ENCODE results near the gene PIEZO2. TPM values are rescaled to one million over a fixed set of nuclear protein-coding genes. Genes with fewer than 3 reads are reported as not detected.

The PIEZO2 gene
- total RNA-seq, 3 donors from 2014 or later (not counting 1 experiment from before 2014, with no cell fraction given) = not detected

- TF ChIP-seq, protein P1, sequence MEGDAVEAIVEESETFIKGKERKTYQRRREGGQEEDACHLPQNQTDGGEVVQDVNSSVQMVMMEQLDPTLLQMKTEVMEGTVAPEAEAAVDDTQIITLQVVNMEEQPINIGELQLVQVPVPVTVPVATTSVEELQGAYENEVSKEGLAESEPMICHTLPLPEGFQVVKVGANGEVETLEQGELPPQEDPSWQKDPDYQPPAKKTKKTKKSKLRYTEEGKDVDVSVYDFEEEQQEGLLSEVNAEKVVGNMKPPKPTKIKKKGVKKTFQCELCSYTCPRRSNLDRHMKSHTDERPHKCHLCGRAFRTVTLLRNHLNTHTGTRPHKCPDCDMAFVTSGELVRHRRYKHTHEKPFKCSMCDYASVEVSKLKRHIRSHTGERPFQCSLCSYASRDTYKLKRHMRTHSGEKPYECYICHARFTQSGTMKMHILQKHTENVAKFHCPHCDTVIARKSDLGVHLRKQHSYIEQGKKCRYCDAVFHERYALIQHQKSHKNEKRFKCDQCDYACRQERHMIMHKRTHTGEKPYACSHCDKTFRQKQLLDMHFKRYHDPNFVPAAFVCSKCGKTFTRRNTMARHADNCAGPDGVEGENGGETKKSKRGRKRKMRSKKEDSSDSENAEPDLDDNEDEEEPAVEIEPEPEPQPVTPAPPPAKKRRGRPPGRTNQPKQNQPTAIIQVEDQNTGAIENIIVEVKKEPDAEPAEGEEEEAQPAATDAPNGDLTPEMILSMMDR (IDR thresholded peaks at IDR 0.05) = no peak
- Histone ChIP-seq H3K27me3 (ENCODE audit: control insufficient read depth, insufficient read depth, low read length) (no peaks in the 10 kb centered on the region), H3K4me1 (ENCODE audit: control insufficient read depth, insufficient read depth, low read length) (no peaks in the 10 kb centered on the region), H3K9me3 (ENCODE audit: control insufficient read depth, insufficient read depth, low read length) (no peaks in the 10 kb centered on the region), H3K4me3 (ENCODE audit: low read length) (no peak overlapping the region), H3K36me3 (ENCODE audit: control insufficient read depth, insufficient read depth, low read length) (no peaks in the 10 kb centered on the region), H3K27ac (ENCODE audit: low read length) (no peak overlapping the region)
- 62% methylated on average over 5 of the region's 6 CpGs for WGBS (ENCODE audit: insufficient coverage)
- Mint-ChIP-seq H3K4me1 (no peaks in the 10 kb centered on the region), H3K4me3 (no peak overlapping the region), H3K36me3 (no peaks in the 10 kb centered on the region), H3K27me3 (ENCODE audit: low read depth in 2 of 2) (no peaks in the 10 kb centered on the region), H3K9me3 (no peaks in the 10 kb centered on the region), H3K27ac (no peak overlapping the region)
- ATAC-seq (no peak), DNase-seq (no peak)
- intact Hi-C loops (cut with micrococcal nuclease) = no loop called here
Observed at GRCh38 chr18:10707294-10707693, 442.1 kb downstream of the PIEZO2 start.

- WGBS (ENCODE audit: insufficient coverage) = 70% methylated on average over 3 of the region's 3 CpGs
- intact Hi-C loops (cut with micrococcal nuclease) = no loop called here
- Mint-ChIP-seq H3K36me3 (no peaks in the 10 kb centered on the region), H3K4me1 (no peaks in the 10 kb centered on the region), H3K9me3 (no peaks in the 10 kb centered on the region), H3K27ac (no peak overlapping the region), H3K4me3 (no peak overlapping the region), H3K27me3 (ENCODE audit: low read depth in 2 of 2) (no peaks in the 10 kb centered on the region)
- Histone ChIP-seq H3K4me1 (ENCODE audit: control insufficient read depth, insufficient read depth, low read length) (no peaks in the 10 kb centered on the region), H3K27ac (ENCODE audit: low read length) (no peak overlapping the region), H3K4me3 (ENCODE audit: low read length) (no peak overlapping the region), H3K27me3 (ENCODE audit: control insufficient read depth, insufficient read depth, low read length) (no peaks in the 10 kb centered on the region), H3K9me3 (ENCODE audit: control insufficient read depth, insufficient read depth, low read length) (no peaks in the 10 kb centered on the region), H3K36me3 (ENCODE audit: control insufficient read depth, insufficient read depth, low read length) (no peaks in the 10 kb centered on the region)
- no peak for ATAC-seq
- TF ChIP-seq, protein P1 (IDR thresholded peaks at IDR 0.05) = no peak
- DNase-seq = no peak
Observed at GRCh38 chr18:10705786-10706185, 443.6 kb downstream of the PIEZO2 start.

DNA sequence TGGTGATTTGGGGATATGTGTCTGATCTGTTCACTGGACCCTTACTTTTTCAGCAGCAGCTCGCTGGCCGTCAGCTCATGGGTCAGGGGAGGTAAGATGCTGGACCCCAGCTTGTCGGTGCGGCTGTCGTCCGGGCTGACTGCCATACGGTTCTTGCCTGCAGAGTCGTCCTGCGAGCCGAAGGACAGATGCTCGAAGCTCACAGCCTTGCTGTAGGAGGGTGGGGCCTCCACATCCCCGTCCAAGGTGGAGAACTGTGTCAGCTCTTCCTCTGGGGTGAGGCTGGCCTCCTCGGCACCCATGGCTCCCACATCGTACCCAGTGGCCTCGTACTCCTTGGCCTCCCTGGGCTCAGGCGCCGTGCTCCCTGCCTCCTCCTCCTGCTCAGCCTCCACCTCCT is 444.1 kb downstream of the PIEZO2 start:
- Mint-ChIP-seq H3K4me3 (no peak overlapping the region), H3K4me1 (no peaks in the 10 kb centered on the region), H3K36me3 (no peaks in the 10 kb centered on the region), H3K27me3 (ENCODE audit: low read depth in 2 of 2) (no peaks in the 10 kb centered on the region), H3K9me3 (no peaks in the 10 kb centered on the region), H3K27ac (no peak overlapping the region)
- ATAC-seq (no peak), DNase-seq (no peak)
- Histone ChIP-seq H3K27ac (ENCODE audit: low read length) (no peak overlapping the region), H3K4me1 (ENCODE audit: control insufficient read depth, insufficient read depth, low read length) (no peaks in the 10 kb centered on the region), H3K4me3 (ENCODE audit: low read length) (no peak overlapping the region), H3K36me3 (ENCODE audit: control insufficient read depth, insufficient read depth, low read length) (no peaks in the 10 kb centered on the region), H3K27me3 (ENCODE audit: control insufficient read depth, insufficient read depth, low read length) (no peaks in the 10 kb centered on the region), H3K9me3 (ENCODE audit: control insufficient read depth, insufficient read depth, low read length) (no peaks in the 10 kb centered on the region)
- WGBS (ENCODE audit: insufficient coverage) = 92% methylated on average over 17 of the region's 17 CpGs
- intact Hi-C loops (cut with micrococcal nuclease) = no loop called here
- TF ChIP-seq, protein P1 (IDR thresholded peaks at IDR 0.05) = no peak

GRCh38 chr18:10702206-10702605 is 447.2 kb downstream of the PIEZO2 start:
- Histone ChIP-seq H3K4me1 (ENCODE audit: control insufficient read depth, insufficient read depth, low read length) (no peaks in the 10 kb centered on the region), H3K9me3 (ENCODE audit: control insufficient read depth, insufficient read depth, low read length) (no peaks in the 10 kb centered on the region), H3K4me3 (ENCODE audit: low read length) (no peak overlapping the region), H3K27me3 (ENCODE audit: control insufficient read depth, insufficient read depth, low read length) (no peaks in the 10 kb centered on the region), H3K27ac (ENCODE audit: low read length) (no peak overlapping the region), H3K36me3 (ENCODE audit: control insufficient read depth, insufficient read depth, low read length) (no peaks in the 10 kb centered on the region)
- Mint-ChIP-seq H3K9me3 (no peaks in the 10 kb centered on the region), H3K36me3 (no peaks in the 10 kb centered on the region), H3K4me3 (no peak overlapping the region), H3K4me1 (no peaks in the 10 kb centered on the region), H3K27me3 (ENCODE audit: low read depth in 2 of 2) (no peaks in the 10 kb centered on the region), H3K27ac (no peak overlapping the region)
- no peak for ATAC-seq
- intact Hi-C loops (cut with micrococcal nuclease) = no loop called here
- 37% methylated on average over 6 of the region's 8 CpGs for WGBS (ENCODE audit: insufficient coverage)
- DNase-seq = no peak
- TF ChIP-seq, protein P1 (IDR thresholded peaks at IDR 0.05) = no peak
